ENCODE results near the gene MVB12B.
A peak's percentile ranks its signal among the peaks of the same experiment; 100 is the strongest.

Gene MVB12B

DNA sequence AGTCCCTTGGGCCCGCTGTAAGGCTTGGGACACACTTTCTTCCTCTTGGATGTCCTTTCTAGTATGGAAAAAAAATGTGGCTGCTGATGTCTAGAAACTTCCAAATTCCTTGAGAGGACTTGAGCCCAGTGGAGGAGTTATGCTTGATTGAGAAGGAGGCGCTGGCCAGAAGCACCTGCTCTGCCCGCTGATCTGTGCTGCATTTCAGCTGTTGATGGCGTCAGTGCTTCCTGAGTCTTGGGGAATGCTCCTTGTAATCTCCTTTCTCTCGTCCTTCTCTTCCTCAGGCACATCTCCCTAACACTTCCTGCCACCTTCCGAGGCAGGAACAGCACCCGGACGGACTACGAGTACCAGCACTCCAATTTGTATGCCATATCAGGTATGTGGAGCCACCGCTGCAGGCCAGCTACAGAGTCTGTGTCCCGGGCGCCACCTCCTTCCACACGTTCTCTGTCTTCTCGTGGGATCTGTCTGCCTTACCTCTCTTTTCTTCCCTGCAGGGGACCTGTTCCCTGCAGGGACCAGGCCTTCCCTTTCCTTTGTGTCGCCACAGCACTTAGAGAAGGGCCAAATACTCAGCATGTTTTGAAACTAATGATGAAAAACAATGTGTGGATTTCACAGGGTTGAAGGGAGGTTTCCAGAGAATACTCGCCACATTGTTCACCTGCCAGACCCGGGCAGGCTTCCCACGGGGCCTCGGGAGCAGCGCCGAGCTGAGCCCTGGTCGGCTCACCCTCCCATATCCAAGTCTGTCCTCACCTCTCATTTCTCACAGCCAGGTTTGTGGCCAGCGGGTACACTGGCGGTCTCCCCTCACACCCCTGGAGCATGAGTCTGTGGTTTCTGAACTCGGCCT is 95.2 kb downstream of the MVB12B start:
- no peaks in the 10 kb centered on the region for H3K27me3 Mint-ChIP-seq
- DNase-seq (no peak), ATAC-seq (no peak)
- peaks cover 62% of the 10 kb centered on the region for H3K4me1 Mint-ChIP-seq
- H3K9me3 Mint-ChIP-seq: no peaks in the 10 kb centered on the region
- H3K4me3 Mint-ChIP-seq: no peak overlapping the region
- no peak overlapping the region for H3K27ac Mint-ChIP-seq

DNA sequence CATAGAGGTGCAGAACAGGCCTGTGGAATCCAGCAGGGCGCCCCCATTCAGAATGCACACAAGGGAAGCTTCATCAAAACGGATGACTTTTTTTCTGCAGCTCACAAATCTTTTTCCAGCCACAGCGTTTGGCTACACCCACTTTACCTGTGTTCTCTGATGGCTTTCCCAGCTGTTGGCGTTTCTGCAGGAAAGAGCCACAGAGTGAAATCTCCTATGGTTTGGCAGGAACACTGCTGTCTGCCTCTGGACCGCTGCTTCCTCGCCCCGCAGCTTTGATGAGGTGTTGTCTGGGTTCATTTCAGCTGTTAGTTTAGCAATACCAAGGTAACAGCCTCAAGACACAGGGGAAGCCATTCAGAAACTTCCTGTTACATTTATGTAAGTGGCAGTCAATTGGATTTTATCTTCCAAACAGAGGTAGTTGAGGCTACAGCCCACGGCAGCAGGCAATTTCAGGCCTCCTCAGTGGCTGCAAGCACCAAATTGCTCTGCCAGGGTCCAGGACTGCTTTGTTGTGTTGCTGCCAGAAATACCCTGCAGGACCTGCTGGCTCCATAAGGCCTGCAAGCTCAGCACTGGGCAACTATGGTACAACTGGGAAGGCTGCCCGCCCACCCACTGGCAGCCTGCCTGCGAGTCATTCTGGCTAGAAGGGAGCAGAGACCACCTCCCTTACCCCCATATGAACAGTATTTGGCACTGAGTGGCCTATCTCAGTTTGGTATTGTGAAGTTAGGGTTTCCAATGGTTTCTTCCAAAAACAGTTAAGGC is 96.7 kb downstream of the MVB12B start:
- H3K4me3 Mint-ChIP-seq: peak overlapping the region in 1 of 2 donors; percentile 30
- peaks cover 55% of the 10 kb centered on the region for H3K4me1 Mint-ChIP-seq
- no peak overlapping the region for H3K27ac Mint-ChIP-seq
- H3K27me3 Mint-ChIP-seq: no peaks in the 10 kb centered on the region
- H3K9me3 Mint-ChIP-seq: no peaks in the 10 kb centered on the region
- ATAC-seq (no peak), DNase-seq (no peak)

DNA sequence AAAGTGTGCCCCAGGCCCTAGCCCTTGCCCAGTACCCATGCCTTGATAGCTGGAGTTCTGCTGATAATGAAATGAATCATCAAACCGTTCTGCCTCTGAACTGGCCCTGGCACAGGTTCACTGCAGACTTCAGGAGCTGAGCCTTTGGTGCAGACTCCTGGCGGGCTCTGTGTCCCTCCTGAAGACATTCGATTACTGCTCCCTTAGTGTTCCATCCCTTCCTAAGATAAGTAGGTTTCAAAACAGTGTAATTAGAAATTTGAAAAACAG is 97.2 kb downstream of the MVB12B start:
- Mint-ChIP-seq H3K27me3 (no peaks in the 10 kb centered on the region), H3K27ac (no peak overlapping the region), H3K4me1 (peaks cover 55% of the 10 kb centered on the region), H3K4me3 (no peak overlapping the region), H3K9me3 (no peaks in the 10 kb centered on the region)
- ATAC-seq (no peak), DNase-seq (no peak)

DNA sequence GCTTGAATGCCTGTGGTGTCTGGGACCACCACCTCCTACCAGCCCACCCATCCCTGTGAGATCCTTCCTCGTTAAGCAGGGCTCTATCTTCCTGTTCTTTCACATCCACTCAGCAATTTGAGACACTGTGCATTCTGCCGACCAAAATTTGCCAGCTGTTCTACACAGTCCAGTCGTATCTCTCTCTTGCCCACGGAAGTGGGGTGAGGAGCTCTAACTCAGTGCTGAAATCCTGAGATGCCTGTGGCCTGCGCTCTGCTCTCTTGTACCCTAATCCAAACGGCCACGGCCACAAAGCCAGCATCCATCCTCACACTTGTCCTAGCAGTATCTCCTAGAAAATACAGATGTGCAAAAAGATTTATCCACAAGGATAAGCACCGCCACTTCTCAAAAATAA is 97.9 kb downstream of the MVB12B start:
- Mint-ChIP-seq H3K27me3 (no peaks in the 10 kb centered on the region), H3K4me3 (no peak overlapping the region), H3K4me1 (peaks cover 49% of the 10 kb centered on the region), H3K27ac (no peak overlapping the region), H3K9me3 (no peaks in the 10 kb centered on the region)
- ATAC-seq (no peak), DNase-seq (no peak)

DNA sequence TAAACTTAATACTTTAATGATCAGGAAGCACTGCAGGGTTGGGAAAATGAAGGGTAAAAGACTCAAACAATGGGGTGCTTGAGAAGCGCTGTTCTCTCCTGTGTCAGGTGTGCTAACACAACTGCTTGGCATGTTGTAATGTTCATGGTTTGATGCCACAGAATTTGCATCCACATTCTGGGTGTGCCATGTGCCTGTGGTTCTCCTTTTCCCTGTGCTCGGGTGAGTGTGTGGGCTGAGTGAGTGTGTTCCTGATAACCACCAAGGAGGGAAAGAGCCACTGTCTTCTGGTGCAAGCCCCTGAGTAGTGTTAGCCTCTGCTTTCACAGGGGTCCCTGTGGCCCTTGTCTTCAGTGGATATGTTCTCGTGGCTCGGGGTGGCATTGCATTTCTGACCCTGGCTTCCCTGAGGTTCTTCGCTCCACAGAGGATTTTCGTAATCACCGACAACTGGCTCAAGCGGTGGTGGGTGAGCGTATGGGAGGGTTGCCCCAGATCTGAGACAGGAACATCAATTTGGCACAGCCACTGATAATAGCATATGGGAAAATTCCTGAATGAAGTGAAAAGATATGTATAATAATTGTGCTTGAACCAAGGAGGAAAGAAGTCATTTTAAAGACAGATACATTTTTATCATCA is 102.0 kb downstream of the MVB12B start:
- peak overlapping the region in 1 of 2 donors; percentile 49 for H3K27ac Mint-ChIP-seq
- DNase-seq: no peak
- H3K9me3 Mint-ChIP-seq: no peaks in the 10 kb centered on the region
- no peaks in the 10 kb centered on the region for H3K27me3 Mint-ChIP-seq
- no peak overlapping the region for H3K4me3 Mint-ChIP-seq
- ATAC-seq: no peak
- H3K4me1 Mint-ChIP-seq: peaks cover 38% of the 10 kb centered on the region

DNA sequence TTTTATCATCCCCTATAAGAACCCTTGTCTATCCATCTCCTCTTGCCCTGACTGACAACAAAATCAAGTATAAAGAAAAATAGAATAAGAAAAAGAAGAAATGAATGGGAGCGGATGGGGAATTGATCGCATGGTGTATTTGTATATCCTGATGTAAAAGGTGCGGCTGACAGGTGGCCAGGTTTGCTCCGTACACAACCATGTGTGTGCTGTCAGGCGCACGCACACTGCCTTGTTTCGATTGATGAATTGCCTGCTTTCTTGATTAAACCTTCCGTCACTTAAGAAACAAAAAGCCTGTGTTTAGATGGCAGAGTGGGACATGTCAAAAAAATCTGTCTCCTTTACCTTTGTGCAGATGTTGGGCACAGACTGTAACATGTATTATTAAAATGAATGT is 102.6 kb downstream of the MVB12B start:
- no peaks in the 10 kb centered on the region for H3K9me3 Mint-ChIP-seq
- H3K27ac Mint-ChIP-seq: no peak overlapping the region
- DNase-seq: no peak
- H3K4me3 Mint-ChIP-seq: no peak overlapping the region
- H3K4me1 Mint-ChIP-seq: peaks cover 32% of the 10 kb centered on the region
- ATAC-seq: no peak
- H3K27me3 Mint-ChIP-seq: no peaks in the 10 kb centered on the region

DNA sequence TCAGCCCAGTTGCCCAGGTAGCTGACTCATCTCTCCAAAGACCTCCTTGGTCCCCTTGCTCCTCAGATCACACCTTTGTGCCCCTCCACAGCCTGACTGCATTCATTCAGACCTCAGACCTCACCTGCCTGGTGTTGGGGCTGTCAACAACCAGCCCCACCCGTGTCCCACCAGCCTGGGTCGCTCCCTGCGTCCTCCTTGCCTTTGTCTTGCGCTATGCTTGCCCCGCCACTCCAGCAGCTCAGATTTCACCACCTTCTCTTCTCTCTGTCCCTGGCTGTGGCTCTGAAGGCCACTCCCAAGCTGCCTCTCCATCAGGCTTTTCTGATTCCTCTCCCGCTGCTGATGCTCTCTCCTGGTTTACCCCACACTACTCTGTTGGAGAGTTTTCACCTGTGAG is 103.5 kb downstream of the MVB12B start:
- H3K4me1 Mint-ChIP-seq: peaks cover 26% of the 10 kb centered on the region
- no peaks in the 10 kb centered on the region for H3K9me3 Mint-ChIP-seq
- no peak overlapping the region for H3K4me3 Mint-ChIP-seq
- no peak for ATAC-seq
- H3K27ac Mint-ChIP-seq: peak overlapping the region in 1 of 2 donors; percentile 87
- no peak for DNase-seq
- no peaks in the 10 kb centered on the region for H3K27me3 Mint-ChIP-seq

DNA sequence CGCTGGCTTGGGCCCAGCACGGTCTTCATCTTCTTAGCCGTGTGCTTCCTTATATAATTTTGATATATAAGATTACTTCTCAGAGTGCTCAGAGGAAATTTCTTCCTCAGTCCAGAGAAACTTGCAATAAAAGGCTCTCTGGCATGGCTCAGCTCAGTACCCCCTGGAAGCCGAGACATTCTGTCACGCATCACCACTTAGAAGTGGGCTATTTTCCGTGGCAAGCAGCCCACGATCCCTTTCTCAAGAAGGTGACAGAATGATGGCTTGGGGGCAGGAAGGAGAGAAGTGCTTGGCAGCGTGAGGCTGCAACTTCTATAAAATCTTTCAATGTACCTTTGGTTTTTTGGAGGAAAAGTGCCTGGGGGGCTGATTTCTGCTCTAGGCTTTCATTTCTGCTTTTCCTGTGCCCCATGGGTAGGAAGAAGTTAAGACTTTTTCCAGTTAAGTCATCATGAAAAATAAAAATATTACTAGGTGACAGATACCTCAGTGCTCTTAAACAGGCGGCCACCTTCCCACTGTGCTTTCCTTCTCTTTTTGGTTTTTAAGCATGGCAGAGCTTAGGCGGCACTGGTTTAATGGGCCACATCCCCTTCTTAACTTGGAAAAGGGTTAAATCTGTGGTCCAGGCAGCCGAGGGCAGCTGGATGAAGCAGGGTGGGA is 104.6 kb downstream of the MVB12B start:
- no peak overlapping the region for H3K27ac Mint-ChIP-seq
- H3K9me3 Mint-ChIP-seq: no peaks in the 10 kb centered on the region
- H3K27me3 Mint-ChIP-seq: no peaks in the 10 kb centered on the region
- DNase-seq (no peak), ATAC-seq (no peak)
- peaks cover 36% of the 10 kb centered on the region for H3K4me1 Mint-ChIP-seq
- H3K4me3 Mint-ChIP-seq: no peak overlapping the region

DNA sequence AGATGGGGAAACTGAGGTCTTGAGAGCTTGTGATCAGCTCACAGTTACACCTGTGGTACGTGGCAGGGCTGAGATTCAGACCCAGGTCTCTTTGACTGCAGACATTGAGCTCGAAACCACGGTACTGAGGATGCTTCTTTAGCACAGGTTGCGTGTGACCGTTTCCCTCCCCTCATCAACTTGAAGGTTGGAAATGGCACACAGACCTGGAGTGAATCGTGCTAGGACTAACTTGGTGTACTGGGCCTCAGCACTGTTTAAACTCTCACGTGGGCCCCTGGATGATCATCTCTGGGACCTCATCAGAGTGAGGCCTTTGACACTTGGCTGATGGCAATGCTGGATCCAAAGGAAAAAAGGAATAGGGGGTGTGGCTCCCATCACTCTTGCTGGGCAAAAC is 106.0 kb downstream of the MVB12B start:
- ATAC-seq (no peak), DNase-seq (no peak)
- no peaks in the 10 kb centered on the region for H3K27me3 Mint-ChIP-seq
- no peak overlapping the region for H3K4me3 Mint-ChIP-seq
- H3K27ac Mint-ChIP-seq: no peak overlapping the region
- H3K4me1 Mint-ChIP-seq: peaks cover 36% of the 10 kb centered on the region
- no peaks in the 10 kb centered on the region for H3K9me3 Mint-ChIP-seq

DNA sequence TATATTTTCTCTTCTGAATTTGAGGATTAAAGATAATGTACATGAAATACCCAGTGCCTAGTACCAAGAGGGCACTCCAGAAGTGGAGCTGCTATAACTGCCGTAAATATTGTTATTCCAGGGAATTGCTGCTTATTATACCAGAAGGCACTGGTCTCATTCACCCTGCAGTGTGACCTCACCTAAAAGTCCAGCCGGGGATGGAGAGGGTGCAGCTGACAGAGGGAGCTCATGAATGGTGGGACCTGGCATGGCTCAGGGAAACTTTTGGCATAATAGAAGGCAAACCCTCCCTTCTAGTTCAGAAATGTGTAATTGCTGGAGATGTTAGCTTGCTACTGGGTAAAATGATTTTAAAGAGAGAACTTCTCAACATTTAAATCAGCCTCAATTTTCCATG is 108.5 kb downstream of the MVB12B start:
- ATAC-seq (no peak), DNase-seq (no peak)
- H3K27ac Mint-ChIP-seq: no peak overlapping the region

DNA sequence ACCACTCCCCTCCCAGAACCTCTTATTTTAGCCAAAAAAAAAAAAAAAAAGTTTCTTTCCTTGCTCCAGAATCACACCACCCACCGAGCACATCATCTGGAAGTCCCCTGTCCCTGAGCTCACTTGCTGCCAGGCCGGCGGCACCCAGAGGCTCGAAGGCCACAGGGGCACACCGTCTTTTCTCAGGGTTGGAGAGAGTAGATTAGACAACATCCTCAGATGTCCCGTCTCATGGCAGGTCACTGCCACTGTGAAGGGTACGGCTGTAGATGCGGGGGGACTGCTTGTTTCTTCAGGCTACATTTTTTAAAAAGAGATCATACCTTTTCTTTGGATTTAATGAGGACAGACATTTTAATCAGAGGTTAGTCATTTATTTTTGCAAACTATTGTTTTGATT is 109.0 kb downstream of the MVB12B start:
- H3K4me1 Mint-ChIP-seq: peaks cover 44% of the 10 kb centered on the region
- no peaks in the 10 kb centered on the region for H3K9me3 Mint-ChIP-seq
- no peaks in the 10 kb centered on the region for H3K27me3 Mint-ChIP-seq
- ATAC-seq (no peak), DNase-seq (no peak)
- no peak overlapping the region for H3K4me3 Mint-ChIP-seq
- no peak overlapping the region for H3K27ac Mint-ChIP-seq

More for the DNA sequence above, 108.5 kb downstream of the MVB12B start:
- peaks cover 44% of the 10 kb centered on the region for H3K4me1 Mint-ChIP-seq
- no peak overlapping the region for H3K4me3 Mint-ChIP-seq
- no peaks in the 10 kb centered on the region for H3K27me3 Mint-ChIP-seq
- H3K9me3 Mint-ChIP-seq: no peaks in the 10 kb centered on the region

DNA sequence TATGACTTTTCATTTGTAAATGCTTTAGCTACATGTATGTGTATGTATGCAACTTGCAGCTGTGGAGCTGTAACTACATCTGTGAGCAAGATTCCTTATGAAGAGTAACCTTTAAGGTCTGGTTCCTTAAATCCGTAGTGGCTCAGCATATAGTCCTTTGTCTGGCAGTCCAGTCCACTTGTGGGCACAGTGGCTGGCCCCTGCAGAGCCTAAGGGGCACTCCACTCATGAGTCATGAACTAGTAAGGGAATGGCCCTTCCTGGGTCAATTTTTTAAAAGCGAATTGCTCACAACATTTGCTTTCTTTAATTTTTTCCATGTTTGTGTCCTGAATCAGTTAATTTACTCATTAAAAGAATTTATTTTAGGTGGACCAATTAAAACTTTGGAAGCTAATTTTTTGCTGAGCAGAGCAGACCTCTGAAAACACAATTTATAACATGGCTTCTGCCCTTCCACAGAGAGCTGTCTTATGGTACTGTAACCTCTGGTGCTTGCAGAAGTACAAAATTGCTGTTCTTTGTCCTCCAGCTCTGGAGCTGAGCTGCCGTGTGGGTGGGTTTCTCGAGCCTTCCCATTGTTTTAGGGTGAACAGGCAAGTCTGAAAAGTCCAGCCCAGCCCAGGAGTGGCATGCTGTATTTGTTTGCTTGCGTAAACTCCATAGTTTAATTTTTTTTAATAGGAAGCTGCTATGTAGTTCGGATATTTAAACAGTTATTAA is 110.1 kb downstream of the MVB12B start:
- no peak for DNase-seq
- H3K27ac Mint-ChIP-seq: no peak overlapping the region
- peaks cover 39% of the 10 kb centered on the region for H3K4me1 Mint-ChIP-seq
- no peak for ATAC-seq
- no peak overlapping the region for H3K4me3 Mint-ChIP-seq
- H3K27me3 Mint-ChIP-seq: no peaks in the 10 kb centered on the region
- H3K9me3 Mint-ChIP-seq: no peaks in the 10 kb centered on the region

DNA sequence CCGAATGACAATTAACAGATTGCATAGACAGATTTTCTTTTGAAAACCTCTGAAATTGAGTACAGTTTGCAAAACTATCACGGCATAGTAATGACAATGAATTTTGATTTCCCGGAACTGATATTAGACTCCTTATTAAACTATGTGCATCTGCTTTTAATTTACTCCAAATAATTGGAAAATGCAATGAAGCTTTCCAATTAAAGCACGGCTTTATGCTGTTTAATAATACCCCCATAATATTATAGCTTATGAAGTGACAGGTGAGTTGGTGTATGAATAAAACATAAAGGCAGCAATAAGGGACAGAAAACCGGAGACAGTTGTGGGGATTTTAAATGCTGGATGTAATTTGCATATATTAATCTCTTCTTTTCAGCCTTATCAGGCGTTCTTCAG is 110.6 kb downstream of the MVB12B start:
- no peak for ATAC-seq
- H3K4me3 Mint-ChIP-seq: no peak overlapping the region

DNA sequence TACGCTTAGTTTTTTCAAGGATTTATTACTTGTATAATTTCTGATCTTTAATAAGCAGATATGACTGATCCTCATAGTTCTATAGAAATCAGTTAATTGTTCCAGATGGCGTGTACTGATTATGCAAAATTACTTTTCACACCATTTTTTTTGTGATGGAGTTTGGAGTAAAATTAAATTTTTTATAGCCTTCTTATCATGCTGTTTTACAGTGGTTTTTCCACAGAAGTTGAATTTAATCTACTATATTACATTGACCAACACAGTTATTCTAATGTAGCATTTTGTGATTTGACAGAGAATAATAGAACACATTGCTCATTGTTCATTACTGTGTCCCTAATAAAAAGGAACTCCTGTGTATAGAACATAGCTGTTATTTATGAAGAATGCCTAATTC is 111.1 kb downstream of the MVB12B start:
- ATAC-seq (no peak), DNase-seq (no peak)
- no peaks in the 10 kb centered on the region for H3K27me3 Mint-ChIP-seq
- no peaks in the 10 kb centered on the region for H3K9me3 Mint-ChIP-seq
- no peak overlapping the region for H3K4me3 Mint-ChIP-seq
- peaks cover 39% of the 10 kb centered on the region for H3K4me1 Mint-ChIP-seq
- no peak overlapping the region for H3K27ac Mint-ChIP-seq

More for the DNA sequence above, 110.6 kb downstream of the MVB12B start:
- Mint-ChIP-seq H3K27ac (no peak overlapping the region), H3K4me1 (peaks cover 37% of the 10 kb centered on the region), H3K27me3 (no peaks in the 10 kb centered on the region), H3K9me3 (no peaks in the 10 kb centered on the region)
- DNase-seq: no peak

DNA sequence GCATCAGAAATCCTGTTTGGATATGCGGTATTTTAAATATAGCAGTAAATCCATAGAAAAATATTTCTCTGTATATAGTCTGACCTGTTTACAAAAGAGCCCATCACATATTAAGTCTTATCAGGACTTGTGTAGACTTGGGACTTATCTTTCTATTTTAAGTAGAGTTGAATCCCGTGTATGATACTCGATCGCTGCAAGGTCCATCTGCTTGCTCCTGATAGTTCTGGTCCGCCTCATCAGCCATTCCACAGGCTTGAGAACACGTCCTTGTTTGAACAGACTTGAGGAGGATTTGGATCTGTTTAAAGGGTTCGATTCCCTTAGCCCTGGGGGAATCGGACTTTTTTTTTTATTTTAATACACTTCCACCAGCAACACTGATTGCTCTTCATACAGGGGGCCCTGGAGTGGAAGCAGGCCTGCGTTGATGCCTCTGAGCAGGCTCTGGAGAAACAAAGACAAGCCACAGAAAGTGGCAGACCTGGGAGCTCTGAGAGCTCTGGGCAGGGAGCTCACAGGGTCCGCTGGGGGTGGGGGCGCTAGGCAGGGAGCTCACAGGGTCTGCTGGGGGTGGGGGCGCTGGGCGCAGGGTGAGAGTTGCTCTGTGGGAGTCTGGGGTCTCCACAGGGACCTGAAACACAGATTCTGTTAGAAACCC is 112.2 kb downstream of the MVB12B start:
- no peak for DNase-seq
- Mint-ChIP-seq H3K27ac (peak overlapping the region in 1 of 2 donors; percentile 78), H3K4me3 (peak overlapping the region; percentile 69), H3K9me3 (no peaks in the 10 kb centered on the region), H3K4me1 (peaks cover 50% of the 10 kb centered on the region), H3K27me3 (no peaks in the 10 kb centered on the region)
- ATAC-seq: peak; percentile 63
